Dendritic cell treated with granulocyte-macrophage colony-stimulating factor and Interleukin-4, amounts not matched to agents 40 ng/mL and 50 ng/mL, for 4 days (primary cell): Measurements from ENCODE around the gene HOXA10.

Experiments used
- H3K27ac Mint-ChIP-seq: one replicate; pipeline ENCODE4 v1.8.0; 2022; ENCODE audit warnings: mild to moderate bottlenecking, mixed read lengths
- H3K27me3 Mint-ChIP-seq: one replicate; pipeline ENCODE4 v1.8.0; 2022; ENCODE audit warnings: mild to moderate bottlenecking, mixed read lengths
- H3K36me3 Mint-ChIP-seq: one replicate; pipeline ENCODE4 v1.8.0; 2022; ENCODE audit warnings: low read depth, mixed read lengths
- H3K4me1 Mint-ChIP-seq: one replicate; pipeline ENCODE4 v1.8.0; 2022; ENCODE audit warnings: low read depth, mixed read lengths
- H3K4me3 Mint-ChIP-seq: one replicate; pipeline ENCODE4 v1.8.0; 2022; ENCODE audit warnings: mild to moderate bottlenecking, moderate library complexity, mixed read lengths
- H3K9me3 Mint-ChIP-seq: one replicate; pipeline ENCODE4 v1.8.0; 2022; ENCODE audit warnings: mixed read lengths
- intact Hi-C: fragments of 100-400 bp; cut with micrococcal nuclease; formaldehyde crosslinking; loops from one replicate; pipeline ENCODE4 v1.15.0; 2022

HOXA10 gene

DNA sequence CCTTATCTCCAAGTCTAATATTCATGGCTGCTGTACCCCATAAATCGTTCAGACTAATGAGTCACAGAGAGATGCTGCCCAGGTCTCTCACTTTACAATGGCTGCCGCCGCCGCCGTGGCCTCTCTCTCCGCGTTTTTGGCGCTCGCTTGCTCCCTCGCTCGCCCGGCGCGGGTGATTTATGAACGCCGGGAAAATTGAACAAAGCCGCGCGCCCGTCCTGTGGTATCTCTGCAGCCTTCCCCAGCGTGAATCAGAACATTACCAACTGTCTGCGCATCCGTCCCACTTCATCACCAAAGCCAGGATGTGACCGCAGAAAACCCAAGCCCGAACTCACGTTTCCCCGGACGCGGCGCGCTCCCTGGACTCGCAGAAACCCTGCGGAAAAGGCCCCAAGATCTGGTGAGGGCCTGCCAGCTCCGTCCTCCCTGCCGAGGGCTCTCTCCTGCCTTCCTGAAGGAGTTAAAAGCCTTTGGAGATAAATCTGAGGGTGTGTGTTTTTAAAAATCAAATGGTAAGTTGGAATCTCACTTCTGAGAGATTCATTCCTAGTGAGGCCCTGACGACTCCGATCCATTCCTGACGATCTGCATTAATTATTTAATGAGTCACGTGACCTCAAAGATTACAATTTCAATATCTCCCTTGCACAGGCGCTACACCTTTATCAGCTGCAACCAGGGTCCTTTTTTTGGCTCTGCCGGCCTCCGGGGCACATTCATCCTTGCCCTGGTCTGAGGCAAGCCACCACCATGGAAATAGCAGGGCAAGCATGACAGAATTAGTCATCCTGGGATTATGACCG is 49.8 kb downstream of the HOXA10 start:
- no peaks in the 10 kb centered on the region for H3K9me3 Mint-ChIP-seq
- H3K27me3 Mint-ChIP-seq, result peaks cover 36% of the 10 kb centered on the region
- no peaks in the 10 kb centered on the region for H3K36me3 Mint-ChIP-seq
- no peak overlapping the region for H3K27ac Mint-ChIP-seq
- no peaks in the 10 kb centered on the region for H3K4me1 Mint-ChIP-seq
- H3K4me3 Mint-ChIP-seq, result no peak overlapping the region
- intact Hi-C loops, result no loop called here

DNA sequence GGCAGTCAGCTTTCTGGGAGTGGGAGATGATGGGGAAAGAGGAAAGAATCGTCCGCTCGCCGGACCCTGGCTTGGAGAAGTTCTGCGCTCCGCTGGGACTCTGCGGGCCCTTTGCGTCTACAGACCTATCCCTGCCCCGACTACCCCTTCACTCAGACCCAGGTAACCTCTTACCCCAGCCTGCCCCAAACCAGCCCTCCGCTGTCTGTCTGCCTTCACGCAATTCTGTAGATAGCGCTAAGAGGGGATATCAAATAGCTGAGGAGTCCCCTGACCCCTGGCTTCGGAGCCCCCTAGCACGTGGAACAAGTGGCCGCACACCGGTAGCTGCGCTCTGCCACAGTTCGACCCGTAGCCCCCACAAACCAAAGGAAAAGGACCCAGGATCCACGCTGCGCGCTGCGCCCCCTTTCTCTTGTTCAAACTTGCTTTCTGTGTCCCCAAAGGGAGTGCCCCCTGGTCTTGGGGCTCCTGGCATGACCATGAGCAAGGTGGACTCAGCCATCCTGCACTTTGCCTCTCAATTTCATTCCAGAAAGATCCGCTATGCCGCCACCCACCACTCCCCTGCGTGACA is 50.6 kb downstream of the HOXA10 start:
- Mint-ChIP-seq H3K9me3 (no peaks in the 10 kb centered on the region), H3K36me3 (no peaks in the 10 kb centered on the region), H3K27me3 (peaks cover 28% of the 10 kb centered on the region), H3K4me3 (no peak overlapping the region), H3K4me1 (no peaks in the 10 kb centered on the region), H3K27ac (no peak overlapping the region)
- intact Hi-C loops, result no loop called here

DNA sequence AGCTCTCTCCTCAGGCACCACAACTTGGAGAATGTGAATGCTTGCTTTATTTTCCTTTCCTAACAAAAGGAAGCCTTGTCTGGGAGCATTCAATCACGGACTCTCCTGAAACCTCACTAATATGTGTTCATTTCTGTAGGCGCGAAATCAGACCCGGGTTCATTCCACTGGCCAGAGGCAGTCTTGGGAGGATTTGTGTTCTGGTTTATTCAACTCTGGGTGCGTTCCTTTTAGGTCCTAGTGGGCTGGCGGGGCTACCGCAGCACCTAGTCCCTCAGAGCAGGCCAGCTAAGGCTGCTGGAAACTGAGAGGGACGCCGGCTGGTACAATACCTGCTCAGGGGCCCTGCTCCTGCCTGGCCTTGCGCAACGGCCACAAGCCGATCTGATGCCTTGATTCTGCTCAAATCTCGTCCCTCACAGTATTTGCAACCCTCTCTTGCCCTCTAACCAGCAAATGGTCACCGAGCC is 51.1 kb downstream of the HOXA10 start:
- Mint-ChIP-seq H3K27ac (no peak overlapping the region), H3K27me3 (peaks cover 25% of the 10 kb centered on the region), H3K9me3 (no peaks in the 10 kb centered on the region), H3K36me3 (no peaks in the 10 kb centered on the region), H3K4me3 (no peak overlapping the region), H3K4me1 (no peaks in the 10 kb centered on the region)
- intact Hi-C loops, result no loop called here

DNA sequence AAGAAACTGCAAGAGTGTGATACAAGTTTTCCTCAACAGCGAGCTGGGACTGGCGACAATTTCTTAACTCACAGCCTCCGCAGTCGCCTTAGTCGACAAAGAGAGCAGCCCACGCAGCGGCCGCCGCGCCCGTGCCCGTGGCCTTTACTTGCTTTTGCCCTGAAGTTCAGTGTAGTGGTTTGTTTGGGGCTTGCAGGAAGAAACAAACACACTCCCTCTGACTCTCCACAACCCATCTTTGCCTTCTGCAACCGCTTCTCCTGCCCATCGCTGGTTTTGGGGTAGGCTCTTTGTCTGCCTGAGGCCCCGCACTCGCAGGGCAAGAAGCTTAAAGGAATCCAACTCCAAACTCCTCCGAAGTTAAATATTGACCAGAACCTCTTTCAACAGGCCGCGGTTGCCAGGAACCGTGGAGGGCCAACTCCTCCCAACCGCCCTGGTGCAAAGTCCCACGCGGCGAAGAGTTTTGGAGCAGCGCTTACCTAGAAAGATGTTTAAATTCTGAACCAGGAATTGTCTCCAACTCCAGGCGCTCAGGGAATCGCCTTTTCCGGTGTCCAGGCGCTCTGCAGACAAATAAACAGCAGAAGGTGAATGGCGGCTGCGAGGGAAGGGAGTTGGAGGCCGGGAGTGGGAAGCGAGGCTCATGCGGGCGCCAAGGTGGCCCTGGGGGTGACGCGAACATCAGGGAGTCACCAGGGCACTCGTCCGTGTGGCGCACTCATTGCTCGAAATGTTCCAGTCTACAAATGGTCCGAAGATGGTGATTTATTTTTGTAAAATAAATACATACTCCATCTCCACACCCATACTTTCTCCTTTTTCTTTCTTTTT is 51.8 kb downstream of the HOXA10 start:
- no peak overlapping the region for H3K4me3 Mint-ChIP-seq
- H3K27ac Mint-ChIP-seq, result no peak overlapping the region
- H3K4me1 Mint-ChIP-seq, result no peaks in the 10 kb centered on the region
- H3K36me3 Mint-ChIP-seq, result no peaks in the 10 kb centered on the region
- no peaks in the 10 kb centered on the region for H3K9me3 Mint-ChIP-seq
- peaks cover 21% of the 10 kb centered on the region for H3K27me3 Mint-ChIP-seq
- intact Hi-C loops, result no loop called here

DNA sequence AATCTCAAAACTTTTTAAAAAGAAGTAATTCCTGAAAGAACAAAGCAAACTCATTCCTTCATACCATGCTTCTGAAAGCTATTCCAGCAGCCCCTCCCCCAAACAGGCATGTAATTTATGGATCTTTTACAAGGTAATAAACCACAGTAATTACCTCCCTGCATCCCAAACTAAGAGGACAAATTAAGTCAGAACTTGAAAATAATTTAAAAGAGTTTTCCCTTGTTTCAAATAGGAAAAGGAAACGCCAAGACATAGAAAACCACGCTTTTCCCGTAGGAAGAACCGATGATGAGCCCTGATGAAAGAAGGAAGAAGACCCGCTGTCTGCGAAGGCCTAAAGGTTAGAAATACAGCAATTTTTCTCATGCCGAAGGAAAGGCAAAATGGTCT is 52.4 kb downstream of the HOXA10 start:
- peaks cover 19% of the 10 kb centered on the region for H3K27me3 Mint-ChIP-seq
- H3K9me3 Mint-ChIP-seq, result no peaks in the 10 kb centered on the region
- intact Hi-C loops, result no loop called here

More for the DNA sequence above, 52.4 kb downstream of the HOXA10 start:
- H3K27ac Mint-ChIP-seq, result no peak overlapping the region
- H3K4me1 Mint-ChIP-seq, result no peaks in the 10 kb centered on the region
- H3K4me3 Mint-ChIP-seq, result no peak overlapping the region
- no peaks in the 10 kb centered on the region for H3K36me3 Mint-ChIP-seq
